Fibroblast of the aortic adventitia (primary cell): ENCODE results near the gene HESX1. TPM values are rescaled to one million over a fixed set of nuclear protein-coding genes. Genes with fewer than 3 reads are reported as not detected.
A peak's percentile ranks its signal among the peaks of the same experiment; 100 is the strongest.

ENCODE experiments used
- DNase-seq: peaks from one replicate; pipeline ENCODE4 v3.0.0-alpha.2; 2010; ENCODE audit warnings: low read depth
- H3K4me3 ChIP-seq: 2 replicates; pipeline ENCODE4 v1.5.1; 2011; ENCODE audit warnings: low read depth, mild to moderate bottlenecking, control low read depth, low read length, moderate library complexity
- CTCF ChIP-seq: IDR thresholded peaks from 2 replicates; pipeline ENCODE4 v1.5.1; 2011; ENCODE audit warnings: mild to moderate bottlenecking, low read length, control low read depth, inconsistent platforms; ENCODE audit not compliant: insufficient read depth
- total RNA-seq: library from RNA; depleted of rRNA; stranded (reverse); fragments of >200 nt; gene quantifications from 2 replicates; pipeline ENCODE4 v1.2.3, GENCODE V29; 2012; ENCODE audit warnings: low replicate concordance

HESX1 gene
- total RNA-seq, 1 donor = 0.81 TPM

- no peak for DNase-seq
- TF ChIP-seq CTCF = no peak
- no peak overlapping the region for H3K4me3 ChIP-seq
Observed at GRCh38 chr3:57184526-57184925, 15.3 kb downstream of the HESX1 start.

- no peak overlapping the region for H3K4me3 ChIP-seq
- TF ChIP-seq CTCF = peak; percentile 52
- DNase-seq = peak; percentile 42
Observed at GRCh38 chr3:57179580-57180410, 20.0 kb downstream of the HESX1 start.

- no peak overlapping the region for H3K4me3 ChIP-seq
- TF ChIP-seq CTCF = no peak
- no peak for DNase-seq
Observed at GRCh38 chr3:57176045-57176444, 23.7 kb downstream of the HESX1 start.

- TF ChIP-seq CTCF = no peak
- no peak overlapping the region for H3K4me3 ChIP-seq
- DNase-seq = no peak
Observed at GRCh38 chr3:57173687-57174086, 26.1 kb downstream of the HESX1 start.

GRCh38 chr3:57170946-57171345 is 28.8 kb downstream of the HESX1 start:
- DNase-seq = no peak
- no peak for TF ChIP-seq CTCF
- no peak overlapping the region for H3K4me3 ChIP-seq

GRCh38 chr3:57169872-57170623 is 29.7 kb downstream of the HESX1 start:
- DNase-seq = peak; percentile 64

More at GRCh38 chr3:57169872-57170623, 29.7 kb downstream of the HESX1 start:
- TF ChIP-seq CTCF = peak; percentile 77
- peak overlapping the region; percentile 62 for H3K4me3 ChIP-seq
